IMR-90 (cell line): ENCODE measurements around the gene RAB11FIP4. TPM values are rescaled to one million over a fixed set of nuclear protein-coding genes. Genes with fewer than 3 reads are reported as not detected.
A peak's percentile ranks its signal among the peaks of the same experiment; 100 is the strongest.

Source experiments
- ATAC-seq: fragments of 200-7000 bp; cut with Tn5 transposase; 2 replicates; pipeline ENCODE4 v1.9.1; 2020; ENCODE audit warnings: low read depth, mild to moderate bottlenecking, moderate library complexity
- BruUV-seq: library from RNA; stranded (reverse); fragments of 400-500 nt; replicated peaks from 2 replicates; lab custom pipeline; 2021; lab: Mats Ljungman, UMichigan
- CTCF ChIA-PET: fragments of 300-600 bp; formaldehyde crosslinking; extraction: SDS; loops from one replicate; lab custom pipeline; 2021; ENCODE audit warnings: antibody characterized with exemption; lab: Yijun Ruan, JAX
- POLR2A ChIA-PET: fragments of 300-600 bp; sonication (Branson Sonifier 250); formaldehyde crosslinking; loops from one replicate; lab custom pipeline; 2022; ENCODE audit warnings: antibody characterized with exemption; ENCODE audit not compliant: unreplicated experiment; lab: Charles Lee
- DNase-seq: peaks from one replicate; pipeline ENCODE4 v3.0.0; 2013
- H2AFZ ChIP-seq: replicated peaks from 2 replicates; pipeline ENCODE3; 2013; ENCODE audit warnings: low read length, mild to moderate bottlenecking; ENCODE audit not compliant: poor library complexity
- H2AK5ac ChIP-seq: 2 replicates; pipeline ENCODE4 v1.6.1; 2013; ENCODE audit warnings: low read depth, low read length, inconsistent platforms
- H2AK9ac ChIP-seq: replicated peaks from 2 replicates; pipeline ENCODE3; 2013; ENCODE audit warnings: mild to moderate bottlenecking, low read depth, low read length, moderate library complexity; ENCODE audit not compliant: poor library complexity
- H2BK120ac ChIP-seq: 2 replicates; pipeline ENCODE4 v1.6.1; 2013; ENCODE audit warnings: low read depth, low read length, inconsistent platforms
- H2BK15ac ChIP-seq: 3 replicates; pipeline ENCODE4 v1.6.1; 2013; ENCODE audit warnings: low read depth, low read length, inconsistent platforms
- H2BK20ac ChIP-seq: 2 replicates; pipeline ENCODE4 v1.6.1; 2013; ENCODE audit warnings: low read depth, mild to moderate bottlenecking, inconsistent platforms, low read length, moderate library complexity
- H2BK5ac ChIP-seq: 2 replicates; pipeline ENCODE4 v1.6.1; 2013; ENCODE audit warnings: mild to moderate bottlenecking, low read depth, low read length, inconsistent platforms; ENCODE audit not compliant: poor library complexity, severe bottlenecking
- H3K14ac ChIP-seq: replicated peaks from 2 replicates; pipeline ENCODE4 v1.6.1; 2013; ENCODE audit warnings: low read depth, low read length, inconsistent platforms
- H3K18ac ChIP-seq: 2 replicates; pipeline ENCODE4 v1.6.1; 2013; ENCODE audit warnings: low read depth, low read length, control low read depth
- H3K23ac ChIP-seq: 2 replicates; pipeline ENCODE4 v1.6.1; 2013; ENCODE audit warnings: low read depth, low read length, inconsistent platforms
- H3K27ac ChIP-seq: 2 replicates; pipeline ENCODE4 v1.5.1; 2013; ENCODE audit warnings: mild to moderate bottlenecking, control low read depth, low read length; ENCODE audit not compliant: insufficient read depth
- H3K27me3 ChIP-seq: 2 replicates; pipeline ENCODE4 v1.6.1; 2013; ENCODE audit warnings: low read length; ENCODE audit not compliant: control insufficient read depth, insufficient read depth
- H3K36me3 ChIP-seq: 2 replicates; pipeline ENCODE4 v1.6.1; 2013; ENCODE audit warnings: low read length, mixed read lengths; ENCODE audit not compliant: control insufficient read depth, insufficient read depth
- H3K4ac ChIP-seq: 2 replicates; pipeline ENCODE4 v1.6.1; 2013; ENCODE audit warnings: low read depth, low read length, inconsistent platforms
- H3K4me1 ChIP-seq: 2 replicates; pipeline ENCODE4 v1.6.1; 2013; ENCODE audit warnings: low read length, mixed read lengths; ENCODE audit not compliant: control insufficient read depth, insufficient read depth
- H3K4me2 ChIP-seq: 2 replicates; pipeline ENCODE4 v1.6.1; 2013; ENCODE audit warnings: low read depth, mild to moderate bottlenecking, control low read depth, low read length, moderate library complexity
- H3K4me3 ChIP-seq: 2 replicates; pipeline ENCODE4 v1.5.1; 2013; ENCODE audit warnings: low read depth, mild to moderate bottlenecking, control low read depth, low read length, moderate library complexity; ENCODE audit not compliant: insufficient read depth
- H3K56ac ChIP-seq: 2 replicates; pipeline ENCODE4 v1.6.1; 2013; ENCODE audit warnings: low read length, inconsistent platforms; ENCODE audit not compliant: insufficient read depth; ENCODE audit errors: extremely low read depth
- H3K79me1 ChIP-seq, 2 experiments: 2 replicates each; pipeline ENCODE4 v1.6.1; 2013; ENCODE audit warnings: low read length in 2 of 2, inconsistent platforms in 1 of 2, low read depth in 1 of 2
- H3K9ac ChIP-seq: 2 replicates; pipeline ENCODE4 v1.6.1; 2013; ENCODE audit warnings: low read depth, low read length, control low read depth
- H3K9me1 ChIP-seq: 2 replicates; pipeline ENCODE4 v1.6.1; 2013; ENCODE audit warnings: low read length, inconsistent platforms; ENCODE audit not compliant: insufficient read depth
- H3K9me3 ChIP-seq: 2 replicates; pipeline ENCODE4 v1.6.1; 2013; ENCODE audit warnings: low read length; ENCODE audit not compliant: control insufficient read depth, insufficient read depth
- H4K20me1 ChIP-seq: 2 replicates; pipeline ENCODE4 v1.6.1; 2013; ENCODE audit warnings: low read length, inconsistent platforms; ENCODE audit not compliant: insufficient read depth
- H4K5ac ChIP-seq: 2 replicates; pipeline ENCODE4 v1.6.1; 2013; ENCODE audit warnings: mild to moderate bottlenecking, low read depth, low read length, control low read depth
- H4K8ac ChIP-seq, 2 experiments: 2 replicates each; pipeline ENCODE4 v1.6.1; 2013; ENCODE audit warnings: low read depth in 2 of 2, low read length in 2 of 2, control low read depth in 1 of 2, inconsistent platforms in 1 of 2
- H4K91ac ChIP-seq: 2 replicates; pipeline ENCODE4 v1.6.1; 2013; ENCODE audit warnings: low read depth, low read length, inconsistent platforms; ENCODE audit not compliant: insufficient read depth
- BHLHE40 ChIP-seq: fragments of 150-350 bp; IDR thresholded peaks from 2 replicates; pipeline ENCODE4 v1.6.1; 2016; ENCODE audit warnings: mild to moderate bottlenecking, low read depth, low read length
- CEBPB ChIP-seq: IDR thresholded peaks from 2 replicates; pipeline ENCODE4 v1.6.1; 2012; ENCODE audit warnings: low read depth, low read length, improper control_type of control experiment
- CHD1 ChIP-seq: IDR thresholded peaks from 2 replicates; pipeline ENCODE4 v1.6.1; 2012; ENCODE audit warnings: low read depth, low read length, improper control_type of control experiment
- CTCF ChIP-seq: conservative IDR thresholded peaks from 2 replicates; pipeline ENCODE4 v1.5.1; 2012; ENCODE audit warnings: mild to moderate bottlenecking, low read depth, low read length, improper control_type of control experiment
- ELK1 ChIP-seq: fragments of 150-350 bp; IDR thresholded peaks from 2 replicates; pipeline ENCODE4 v1.6.1; 2016; ENCODE audit warnings: low read depth, mild to moderate bottlenecking, low read length, moderate library complexity, borderline replicate concordance
- FOS ChIP-seq: fragments of 150-350 bp; IDR thresholded peaks from 2 replicates; pipeline ENCODE4 v1.6.1; 2016; ENCODE audit warnings: low read depth, low read length
- MAFK ChIP-seq: IDR thresholded peaks from 2 replicates; pipeline ENCODE4 v1.6.1; 2012; ENCODE audit warnings: low read depth, low read length, improper control_type of control experiment
- MAZ ChIP-seq: IDR thresholded peaks from 2 replicates; pipeline ENCODE4 v1.6.1; 2012; ENCODE audit warnings: low read depth, mild to moderate bottlenecking, low read length, improper control_type of control experiment, moderate library complexity, borderline replicate concordance
- MXI1 ChIP-seq: IDR thresholded peaks from 2 replicates; pipeline ENCODE4 v1.6.1; 2012; ENCODE audit warnings: low read depth, mild to moderate bottlenecking, low read length, moderate library complexity, borderline replicate concordance
- NFE2L2 ChIP-seq: fragments of 150-350 bp; IDR thresholded peaks from 2 replicates; pipeline ENCODE4 v1.6.1; 2016; ENCODE audit warnings: low read depth, mild to moderate bottlenecking, low read length
- POLR2A ChIP-seq: IDR thresholded peaks from 2 replicates; pipeline ENCODE4 v1.6.1; 2012; ENCODE audit warnings: mild to moderate bottlenecking, low read depth, low read length
- RAD21 ChIP-seq: IDR thresholded peaks from 2 replicates; pipeline ENCODE4 v1.6.1; 2012; ENCODE audit warnings: low read length, improper control_type of control experiment
- RCOR1 ChIP-seq: IDR thresholded peaks from 2 replicates; pipeline ENCODE4 v1.6.1; 2012; ENCODE audit warnings: mild to moderate bottlenecking, low read length, improper control_type of control experiment; ENCODE audit not compliant: insufficient replicate concordance
- RFX5 ChIP-seq: IDR thresholded peaks from 2 replicates; pipeline ENCODE4 v1.8.0; 2012; ENCODE audit warnings: low read depth, mild to moderate bottlenecking, low read length, moderate library complexity
- SMC3 ChIP-seq: fragments of 150-350 bp; IDR thresholded peaks from 2 replicates; pipeline ENCODE4 v1.6.1; 2016; ENCODE audit warnings: low read depth, mild to moderate bottlenecking, antibody characterized with exemption, low read length, moderate library complexity
- USF2 ChIP-seq: fragments of 150-350 bp; IDR thresholded peaks from 2 replicates; pipeline ENCODE4 v1.6.1; 2017; ENCODE audit warnings: mild to moderate bottlenecking, antibody characterized with exemption, low read length, low read depth
- WGBS, 2 experiments: methylation state at CpG; one replicate each; pipeline versions ENCODE4 v1.1.5 to v1.1.7; 2013; ENCODE audit warnings: missing lambda C conversion rate in 2 of 2; ENCODE audit not compliant: insufficient read length in 1 of 2; ENCODE audit errors: extremely low coverage in 2 of 2; 5-methylcytosine and 5-hydroxymethylcytosine counted together
- dilution Hi-C: fragments of 300-500 bp; cut with HindIII; formaldehyde crosslinking; loops from one replicate; pipeline ENCODE4 v1.14.3; 2018; ENCODE audit warnings: low sequenced_read_pairs; ENCODE audit not compliant: unreplicated experiment
- in situ Hi-C: fragments of 300-500 bp; cut with MboI; formaldehyde crosslinking; loops from 3 replicates; pipeline ENCODE4 v1.14.3; 2019; ENCODE audit warnings: low sequenced_read_pairs, inconsistent platforms, mixed read lengths
- intact Hi-C: fragments of 100-400 bp; cut with micrococcal nuclease; formaldehyde crosslinking; loops from 2 replicates; pipeline ENCODE4 v1.10.0; 2022
- polyA plus RNA-seq, 3 experiments: library from polyadenylated mRNA; depleted of rRNA; stranded (reverse); fragments of >200 nt; gene quantifications; 2 replicates each; pipeline ENCODE4 v1.2.3, GENCODE V29; 2012; ENCODE audit warnings: low replicate concordance in 1 of 3
- total RNA-seq: library from RNA; depleted of rRNA; stranded (reverse); fragments of >200 nt; gene quantifications from 2 replicates; pipeline ENCODE4 v1.2.3, GENCODE V29; 2012

RAB11FIP4 gene
- total and polyA plus RNA-seq, 2 of the 4 experiments (the other 2 are of a cell fraction), result 0.68 to 1.1 TPM

- Histone ChIP-seq H3K4me3 (no peak overlapping the region), H3K14ac (peak overlapping the region; percentile 25; the same call in 1 of the 2 replicates), H3K27ac (no peak overlapping the region), H3K56ac (no peak overlapping the region), H2AFZ (no peak overlapping the region), H4K5ac (no peak overlapping the region), H3K36me3 (peaks cover 5% of the 10 kb centered on the region; the same call in 1 of the 2 replicates), H3K4me1 (peaks cover 29% of the 10 kb centered on the region), H2AK5ac (peak overlapping the region; percentile 5; the same call in 1 of the 2 replicates), H4K20me1 (peaks cover 29% of the 10 kb centered on the region), H2BK20ac (peak overlapping the region; percentile 28; the same call in 1 of the 2 replicates), H3K9ac (no peak overlapping the region), H3K9me1 (peaks cover 27% of the 10 kb centered on the region), H4K8ac (peak overlapping the region in 1 of 2 experiments; percentile 18; a peak in 1 of 4 replicates), H3K18ac (no peak overlapping the region), H3K4me2 (no peak overlapping the region), H3K79me1 (peaks cover 16 to 83% of the 10 kb centered on the region in 2 experiments), H2BK15ac (no peak overlapping the region), H2BK120ac (no peak overlapping the region; the same call in 1 of the 2 replicates), H4K91ac (no peak overlapping the region), H2AK9ac (no peak overlapping the region), H3K9me3 (no peaks in the 10 kb centered on the region), H3K23ac (no peak overlapping the region), H3K27me3 (no peaks in the 10 kb centered on the region), H3K4ac (no peak overlapping the region), H2BK5ac (no peak overlapping the region)
- in situ Hi-C loops, result no loop called here
- 100% methylated on average over 5 of the region's 10 CpGs; no CpG with 5 or more reads in 1 of the 2 experiments for WGBS, 2 experiments
- dilution Hi-C loops, result no loop called here
- DNase-seq (no peak), ATAC-seq (no peak)
- no peak for TF ChIP-seq USF2
- TF ChIP-seq POLR2A, result no peak
- TF ChIP-seq NFE2L2, result no peak
- TF ChIP-seq MXI1, result no peak
- TF ChIP-seq CEBPB, result no peak
- no peak for TF ChIP-seq CHD1
- TF ChIP-seq RAD21, result no peak
- no peak for TF ChIP-seq ELK1
- TF ChIP-seq BHLHE40, result no peak
- no peak for TF ChIP-seq SMC3
- TF ChIP-seq RFX5, result no peak
- TF ChIP-seq CTCF, result no peak
- TF ChIP-seq RCOR1, result no peak
- TF ChIP-seq MAFK, result no peak
- TF ChIP-seq FOS, result no peak
- TF ChIP-seq MAZ, result no peak
- ChIA-PET CTCF (no interaction called here), POLR2A (no interaction called here)
- intact Hi-C loops, result no loop called here
- BruUV-seq, result no TSS peak
These were observed 183.0 kb downstream of the RAB11FIP4 start for GRCh38 chr17:31574458-31574857.
